SHP77 (cell line): ENCODE results near the gene EFL1.

Source experiments
- DNase-seq, 2 experiments: peaks; one replicate each; lab custom pipeline; 2025; lab: John Stamatoyannopoulos, UW

Gene EFL1

GRCh38 chr15:82124331-82125263 is 137.9 kb downstream of the EFL1 start:
- no peak for DNase-seq

GRCh38 chr15:82122746-82123400 is 139.7 kb downstream of the EFL1 start:
- no peak for DNase-seq

DNA sequence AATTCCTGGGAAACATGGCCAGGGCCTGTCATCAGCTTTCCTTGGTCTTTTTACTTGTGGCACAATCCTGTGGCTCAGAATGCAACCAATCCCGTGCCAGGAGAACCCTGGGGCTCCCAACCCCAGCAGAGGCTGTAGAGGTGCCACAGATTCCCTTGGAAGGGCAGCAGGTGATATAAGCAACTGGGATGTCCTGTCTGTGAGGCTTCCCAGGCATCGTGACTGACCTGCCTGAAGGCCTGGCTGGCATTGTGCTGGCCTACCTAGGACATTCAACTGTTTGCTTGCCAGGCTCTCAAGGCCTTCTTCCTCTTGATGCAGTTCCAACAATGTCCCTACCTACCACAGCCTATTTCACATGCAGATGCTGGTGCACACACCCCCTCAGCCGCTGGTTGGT is 144.5 kb downstream of the EFL1 start:
- no peak for DNase-seq

- DNase-seq = no peak
Observed at GRCh38 chr15:82117296-82117695, 145.2 kb downstream of the EFL1 start.

DNA sequence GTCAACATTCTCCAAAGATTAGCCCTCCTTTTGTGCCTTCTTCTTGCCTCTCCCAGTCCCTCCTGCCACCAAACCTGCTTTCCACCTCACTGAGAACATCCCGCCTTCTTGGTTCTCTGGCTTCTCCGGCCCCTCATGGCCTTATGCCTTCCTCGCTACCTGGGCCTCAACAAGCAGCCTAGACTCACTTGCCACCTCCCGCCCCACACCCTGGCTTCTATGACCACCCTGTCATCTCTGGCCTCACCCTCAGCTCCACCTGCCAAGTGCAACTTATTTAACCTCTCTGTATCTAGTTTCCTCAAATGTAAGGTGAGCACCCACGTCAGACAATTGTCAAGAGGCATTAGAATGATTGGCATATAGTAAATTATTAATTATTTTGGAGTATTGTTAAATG is 147.9 kb downstream of the EFL1 start:
- no peak for DNase-seq

DNA sequence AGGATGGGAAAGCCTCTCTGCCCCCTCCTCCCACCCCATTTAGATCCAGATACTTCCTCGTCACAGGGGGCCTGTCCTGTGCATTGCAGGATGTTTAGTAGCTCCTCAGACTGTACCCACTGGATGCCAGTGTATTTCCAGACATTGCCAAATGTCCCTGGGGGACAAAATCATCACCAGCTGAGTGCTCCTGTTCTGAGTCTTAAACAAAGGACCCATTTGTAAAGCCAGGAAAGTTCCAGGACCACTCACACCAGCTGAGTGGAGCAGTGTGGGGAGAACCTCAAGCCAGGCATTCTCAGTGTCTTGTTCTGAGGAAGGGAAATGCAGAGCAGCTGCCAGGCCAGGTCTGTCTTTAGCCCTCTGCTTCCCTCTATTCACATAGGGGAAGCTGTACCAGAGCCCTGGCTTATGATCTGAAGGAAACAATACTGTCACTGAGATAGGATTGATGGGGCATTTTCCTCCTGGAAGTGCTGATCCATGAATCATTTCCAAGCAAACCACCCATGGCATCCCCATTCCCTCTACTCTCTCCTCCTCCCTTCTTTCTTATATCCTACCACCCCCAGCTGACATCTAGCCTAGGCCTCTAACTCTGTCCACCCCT is 149.3 kb downstream of the EFL1 start:
- no peak for DNase-seq

- DNase-seq = no peak
Observed at GRCh38 chr15:82111918-82112317, 150.6 kb downstream of the EFL1 start.

GRCh38 chr15:82110144-82110543 is 152.4 kb downstream of the EFL1 start:
- DNase-seq = no peak

DNA sequence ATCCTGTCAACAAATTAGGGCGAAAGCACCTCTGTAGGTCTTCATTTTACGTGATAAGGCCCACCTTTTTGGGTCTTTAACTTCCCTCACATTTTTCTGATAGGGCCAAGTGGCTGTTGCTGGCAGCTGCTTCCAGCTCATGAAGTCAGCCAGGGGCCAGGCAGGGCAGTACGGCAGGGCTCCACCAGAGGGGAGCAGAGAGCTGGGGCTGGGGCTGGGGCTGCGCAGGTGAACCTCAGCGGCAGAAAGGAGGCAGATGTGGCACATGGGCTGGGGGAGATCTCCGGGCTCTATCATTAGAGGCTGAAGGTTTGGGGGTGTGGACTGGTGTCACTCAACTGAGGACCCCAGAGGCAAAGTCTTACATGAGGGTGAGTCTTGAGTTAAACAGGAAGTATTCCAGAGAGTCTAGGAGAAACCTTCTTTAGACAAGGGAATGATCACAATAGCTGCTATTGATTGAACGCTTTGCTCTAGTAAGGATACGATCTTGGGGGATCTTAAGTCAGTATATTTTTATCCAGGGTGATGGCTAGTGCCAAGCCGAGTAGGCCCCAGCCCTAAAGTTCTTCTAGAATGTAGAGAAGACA is 153.9 kb downstream of the EFL1 start:
- DNase-seq = peak; percentile 47 to 52

DNA sequence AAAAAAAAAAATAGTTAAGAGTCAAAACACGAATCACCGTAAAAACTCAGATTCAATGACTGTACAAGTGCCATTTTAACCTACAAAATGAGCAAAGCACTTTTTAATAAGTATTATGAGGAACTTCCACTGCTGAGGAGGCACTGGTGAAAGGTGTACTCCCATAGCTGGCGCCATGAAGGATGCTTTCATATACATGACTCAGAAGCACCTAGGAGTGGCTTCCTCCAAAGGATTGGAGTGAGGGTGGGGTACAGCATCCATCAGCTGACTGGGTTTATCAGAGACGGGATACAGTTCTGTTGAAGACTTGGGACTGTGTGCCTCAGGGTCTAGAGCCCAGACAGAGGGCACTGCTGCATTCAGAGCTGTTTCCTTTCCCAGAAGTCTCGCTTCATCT is 155.9 kb downstream of the EFL1 start:
- no peak for DNase-seq

DNA sequence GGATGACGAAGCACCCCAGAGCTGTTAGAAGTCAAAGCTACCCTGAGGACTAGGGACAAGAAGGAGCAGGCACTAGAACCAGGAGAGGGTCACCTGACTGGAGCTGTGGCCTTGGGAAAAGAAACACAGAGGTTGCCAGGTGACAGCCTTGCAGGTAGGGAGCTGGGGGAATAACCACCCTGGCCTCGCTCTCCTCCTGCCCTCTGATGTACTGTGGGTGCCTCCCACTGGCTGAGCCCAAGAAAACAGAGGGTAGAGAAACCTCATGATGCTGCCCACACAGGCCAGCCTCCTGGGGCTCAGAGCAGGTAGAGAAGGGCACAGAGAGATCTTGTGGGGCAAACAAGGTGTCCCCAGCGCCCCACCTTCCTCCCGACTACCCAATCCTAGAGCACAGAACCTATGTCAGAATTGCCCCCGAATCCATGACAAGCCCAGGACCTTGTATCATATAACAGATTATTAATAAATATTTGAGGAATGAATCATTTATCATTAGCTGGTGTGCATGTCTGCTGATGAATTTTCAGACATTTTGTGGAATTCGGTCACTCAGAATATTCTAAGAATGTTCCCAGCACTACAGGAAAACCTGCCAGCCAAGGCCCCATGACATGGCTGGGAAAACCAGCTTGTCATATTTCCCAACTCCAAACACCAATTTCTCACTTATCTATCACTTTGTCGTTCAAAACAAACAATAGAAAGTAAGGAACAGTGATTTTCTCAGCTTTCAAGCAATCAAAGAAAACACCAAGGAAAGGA is 156.9 kb downstream of the EFL1 start:
- DNase-seq = no peak

GRCh38 chr15:82103468-82103867 is 159.1 kb downstream of the EFL1 start:
- DNase-seq = no peak

DNA sequence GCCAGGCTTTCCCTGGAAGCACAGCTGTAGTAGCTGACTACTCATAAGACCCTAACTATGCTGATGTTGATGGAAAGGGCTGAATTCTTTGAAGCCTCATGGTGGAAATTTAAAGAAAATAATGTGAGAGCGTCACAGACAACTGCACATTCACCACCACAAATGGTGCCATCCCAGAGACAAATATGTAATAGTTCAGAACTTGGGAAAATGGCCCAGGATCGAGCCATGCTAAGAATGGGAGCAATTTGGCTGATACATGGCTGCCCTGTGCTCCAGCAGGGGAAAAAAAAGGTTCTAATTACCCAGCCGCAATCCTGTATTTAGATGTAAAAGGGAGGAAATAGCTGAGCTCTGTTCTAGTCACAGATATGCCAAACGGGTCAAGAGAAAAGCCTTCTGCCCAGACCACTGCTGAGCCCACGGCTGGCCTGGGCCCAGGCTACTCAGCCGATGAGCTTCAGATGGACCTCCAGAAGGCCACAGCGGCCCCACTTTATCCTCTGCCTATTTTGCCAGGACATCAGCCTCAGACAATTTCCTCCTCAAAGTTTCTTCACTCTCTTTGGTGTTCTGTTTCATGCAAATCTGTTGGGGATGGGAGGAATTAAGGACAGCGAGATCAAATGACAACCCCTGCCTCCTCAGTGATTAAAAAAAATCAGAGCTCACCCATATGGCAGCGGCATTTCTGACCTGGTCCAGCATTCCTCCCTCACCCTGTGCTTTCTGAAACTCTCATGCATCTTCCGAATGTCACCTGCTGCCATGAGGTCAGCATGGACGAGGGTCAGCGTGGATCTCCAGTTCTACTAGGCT is 162.2 kb downstream of the EFL1 start:
- DNase-seq = no peak

DNA sequence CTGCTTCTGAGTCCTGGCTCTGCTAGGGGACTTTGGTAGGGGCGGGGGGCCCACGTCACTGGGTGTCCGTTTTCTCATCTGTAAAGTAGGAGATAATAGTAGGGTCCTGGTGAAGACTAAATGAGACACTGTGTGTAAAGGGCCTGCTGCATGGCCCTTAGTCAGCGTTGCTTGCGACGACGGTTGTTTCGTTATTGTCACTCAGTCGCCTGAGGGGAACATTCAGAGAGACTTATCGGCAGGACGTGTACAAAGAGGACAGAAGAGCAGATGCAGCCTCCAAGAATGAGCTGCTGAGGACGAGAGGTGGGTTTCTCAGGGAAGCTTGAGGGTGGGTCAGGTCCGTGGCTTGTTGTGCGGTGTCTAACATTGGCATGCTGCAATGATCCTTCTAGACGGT is 163.9 kb downstream of the EFL1 start:
- DNase-seq = no peak

GRCh38 chr15:82095803-82096202 is 166.7 kb downstream of the EFL1 start:
- no peak for DNase-seq

DNA sequence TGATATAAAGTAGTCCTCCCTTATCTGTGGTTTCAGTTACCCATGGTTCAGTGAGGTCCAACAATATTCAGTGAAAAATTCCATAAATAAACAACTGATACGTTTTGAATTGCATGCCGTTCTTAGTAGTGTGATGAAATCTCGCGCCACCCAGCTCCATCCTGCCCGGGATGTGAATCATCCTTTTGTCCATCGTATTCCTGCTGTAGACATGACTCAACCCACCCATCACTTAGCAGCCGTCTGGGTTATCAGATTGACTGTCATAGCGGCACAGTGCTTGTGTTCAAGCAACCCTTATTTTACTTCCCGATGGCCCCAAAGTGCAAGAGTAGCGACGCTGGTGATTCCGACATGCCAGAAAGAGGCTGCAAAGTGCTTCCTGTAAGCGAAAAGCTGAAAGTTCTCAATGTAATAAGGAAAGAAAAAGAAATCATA is 168.7 kb downstream of the EFL1 start:
- no peak for DNase-seq

DNA sequence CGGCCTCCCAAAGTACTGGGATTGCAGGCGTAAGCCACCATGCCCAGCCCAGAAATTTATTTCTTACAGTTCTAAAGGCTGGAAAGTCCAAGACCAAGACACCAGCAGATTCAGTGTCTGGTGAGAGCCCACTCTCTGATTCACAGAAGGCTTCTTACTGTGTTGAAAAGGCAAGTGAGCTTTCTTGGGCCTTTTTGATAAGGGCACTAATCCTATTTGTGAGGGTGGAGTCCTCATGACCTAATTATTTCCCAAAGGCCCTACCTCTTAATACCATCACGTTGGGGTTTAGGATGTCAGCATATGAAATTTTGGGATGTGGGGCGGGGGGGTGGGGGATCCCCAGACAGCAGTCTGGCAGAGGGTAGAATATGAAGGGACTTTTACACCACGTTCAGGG is 169.2 kb downstream of the EFL1 start:
- no peak for DNase-seq

GRCh38 chr15:82091636-82092140 is 170.8 kb downstream of the EFL1 start:
- DNase-seq = no peak

DNA sequence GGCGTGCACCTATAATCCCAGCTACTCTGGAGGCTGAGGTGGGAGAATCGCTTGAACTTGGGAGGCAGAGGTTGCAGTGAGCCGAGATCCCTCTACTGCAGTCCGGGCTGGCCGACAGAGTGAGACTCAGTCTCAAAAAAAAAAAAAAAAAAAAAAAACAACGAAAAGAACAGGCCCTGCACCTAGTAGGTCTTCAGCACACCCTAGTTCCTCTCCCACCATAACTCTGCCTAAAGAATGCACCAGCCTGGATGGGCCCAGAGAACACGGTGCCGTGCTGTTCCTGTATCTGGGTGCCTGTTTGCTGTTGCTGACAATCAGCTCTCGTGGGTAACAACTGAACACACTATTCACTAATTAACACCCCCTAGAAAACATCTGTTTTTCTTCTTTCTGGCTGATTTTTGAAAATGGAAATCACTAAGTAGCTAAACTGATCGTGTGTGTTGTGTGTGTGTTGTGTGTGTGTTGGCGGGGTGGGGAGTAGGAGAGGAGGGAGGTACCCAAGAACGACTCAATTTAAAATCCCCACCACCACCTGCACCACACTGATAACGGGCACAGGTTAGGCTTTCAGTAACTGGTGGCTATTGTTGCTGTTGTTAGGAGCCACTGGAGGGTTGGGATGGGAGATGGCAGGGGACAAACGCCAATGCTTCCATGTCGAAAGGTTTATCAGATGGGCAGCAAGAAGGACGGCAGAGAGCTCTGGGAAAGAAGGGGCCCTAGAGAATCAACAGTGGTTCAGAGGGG is 176.1 kb downstream of the EFL1 start:
- DNase-seq = no peak
